ENCODE results near the gene THSD4.
A peak's percentile ranks its signal among the peaks of the same experiment; 100 is the strongest.

The THSD4 gene

GRCh38 chr15:71334434-71334833 lies 219.2 kb downstream of the THSD4 start:
- DNase-seq (ENCODE audit: low read depth): no peak
- no peak for TF ChIP-seq CTCF (conservative IDR thresholded peaks at IDR 0.05; ENCODE audit: low read depth, low read length)
- no peak overlapping the region for H3K4me3 ChIP-seq (ENCODE audit: low read length)

GRCh38 chr15:71334873-71335272 lies 219.6 kb downstream of the THSD4 start:
- TF ChIP-seq CTCF (conservative IDR thresholded peaks at IDR 0.05; ENCODE audit: low read depth, low read length): no peak
- no peak overlapping the region for H3K4me3 ChIP-seq (ENCODE audit: low read length)
- no peak for DNase-seq (ENCODE audit: low read depth)

GRCh38 chr15:71335591-71335990 lies 220.3 kb downstream of the THSD4 start:
- no peak overlapping the region for H3K4me3 ChIP-seq (ENCODE audit: low read length)
- no peak for TF ChIP-seq CTCF (conservative IDR thresholded peaks at IDR 0.05; ENCODE audit: low read depth, low read length)
- DNase-seq (ENCODE audit: low read depth): no peak

GRCh38 chr15:71336671-71337070 lies 221.4 kb downstream of the THSD4 start:
- TF ChIP-seq CTCF (conservative IDR thresholded peaks at IDR 0.05; ENCODE audit: low read depth, low read length): no peak
- no peak overlapping the region for H3K4me3 ChIP-seq (ENCODE audit: low read length)
- no peak for DNase-seq (ENCODE audit: low read depth)

- TF ChIP-seq CTCF (conservative IDR thresholded peaks at IDR 0.05; ENCODE audit: low read depth, low read length): no peak
- no peak overlapping the region for H3K4me3 ChIP-seq (ENCODE audit: low read length)
- DNase-seq (ENCODE audit: low read depth): peak; percentile 80
Observed at GRCh38 chr15:71337197-71337845, 222.1 kb downstream of the THSD4 start.

- H3K4me3 ChIP-seq (ENCODE audit: low read length): no peak overlapping the region
- TF ChIP-seq CTCF (conservative IDR thresholded peaks at IDR 0.05; ENCODE audit: low read depth, low read length): no peak
- no peak for DNase-seq (ENCODE audit: low read depth)
Observed at GRCh38 chr15:71338265-71338664, 223.0 kb downstream of the THSD4 start.

GRCh38 chr15:71338827-71339542 lies 223.7 kb downstream of the THSD4 start:
- no peak for TF ChIP-seq CTCF (conservative IDR thresholded peaks at IDR 0.05; ENCODE audit: low read depth, low read length)
- no peak for DNase-seq (ENCODE audit: low read depth)
- H3K4me3 ChIP-seq (ENCODE audit: low read length): no peak overlapping the region

All from retinal pigment epithelial cell (primary cell).